Neural crest cell (in vitro differentiated cells): ENCODE data around the gene LMAN2. TPM values are rescaled to one million over a fixed set of nuclear protein-coding genes. Genes with fewer than 3 reads are reported as not detected.
A peak's percentile ranks its signal among the peaks of the same experiment; 100 is the strongest.

Experiments
- DNase-seq: peaks from one replicate; pipeline ENCODE4 v3.0.0; 2021; ENCODE audit warnings: low read depth, mixed read lengths, low spot score
- H3K27ac Mint-ChIP-seq: one replicate; pipeline ENCODE4 v1.8.0; 2021; ENCODE audit warnings: mild to moderate bottlenecking, mixed read lengths; ENCODE audit not compliant: unreplicated experiment
- H3K27me3 Mint-ChIP-seq: 2 replicates; pipeline ENCODE4 v1.8.0; 2021; ENCODE audit warnings: low read depth, mild to moderate bottlenecking, mixed read lengths
- H3K36me3 Mint-ChIP-seq: 2 replicates; pipeline ENCODE4 v1.8.0; 2021; ENCODE audit warnings: low read depth, mild to moderate bottlenecking, mixed read lengths
- H3K4me1 Mint-ChIP-seq: 2 replicates; pipeline ENCODE4 v1.8.0; 2021; ENCODE audit warnings: mixed read lengths
- H3K4me3 Mint-ChIP-seq: one replicate; pipeline ENCODE4 v1.8.0; 2021; ENCODE audit warnings: mild to moderate bottlenecking, mixed read lengths
- H3K9me3 Mint-ChIP-seq: 2 replicates; pipeline ENCODE4 v1.8.0; 2021; ENCODE audit warnings: mixed read lengths
- total RNA-seq: library from RNA; stranded (reverse); gene quantifications from 2 replicates; pipeline ENCODE4 v1.2.1, GENCODE V29; 2021
- TF ChIP-seq, protein P1 (sequence below): fragments of 200-600 bp; sonication (generic); conservative IDR thresholded peaks from 2 replicates; pipeline ENCODE4 v1.5.0; 2021; ENCODE audit warnings: antibody characterized with exemption, mild to moderate bottlenecking

The LMAN2 gene
- total RNA-seq, 1 donor from 2014 or later = 80.5 TPM

GRCh38 chr5:177372034-177372896 lies 20.8 kb upstream of the LMAN2 start:
- no peak for DNase-seq
- H3K4me3 Mint-ChIP-seq = no peak overlapping the region
- H3K27me3 Mint-ChIP-seq = peaks cover 9% of the 10 kb centered on the region
- H3K9me3 Mint-ChIP-seq = no peaks in the 10 kb centered on the region
- TF ChIP-seq, protein P1, sequence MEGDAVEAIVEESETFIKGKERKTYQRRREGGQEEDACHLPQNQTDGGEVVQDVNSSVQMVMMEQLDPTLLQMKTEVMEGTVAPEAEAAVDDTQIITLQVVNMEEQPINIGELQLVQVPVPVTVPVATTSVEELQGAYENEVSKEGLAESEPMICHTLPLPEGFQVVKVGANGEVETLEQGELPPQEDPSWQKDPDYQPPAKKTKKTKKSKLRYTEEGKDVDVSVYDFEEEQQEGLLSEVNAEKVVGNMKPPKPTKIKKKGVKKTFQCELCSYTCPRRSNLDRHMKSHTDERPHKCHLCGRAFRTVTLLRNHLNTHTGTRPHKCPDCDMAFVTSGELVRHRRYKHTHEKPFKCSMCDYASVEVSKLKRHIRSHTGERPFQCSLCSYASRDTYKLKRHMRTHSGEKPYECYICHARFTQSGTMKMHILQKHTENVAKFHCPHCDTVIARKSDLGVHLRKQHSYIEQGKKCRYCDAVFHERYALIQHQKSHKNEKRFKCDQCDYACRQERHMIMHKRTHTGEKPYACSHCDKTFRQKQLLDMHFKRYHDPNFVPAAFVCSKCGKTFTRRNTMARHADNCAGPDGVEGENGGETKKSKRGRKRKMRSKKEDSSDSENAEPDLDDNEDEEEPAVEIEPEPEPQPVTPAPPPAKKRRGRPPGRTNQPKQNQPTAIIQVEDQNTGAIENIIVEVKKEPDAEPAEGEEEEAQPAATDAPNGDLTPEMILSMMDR = no peak
- H3K4me1 Mint-ChIP-seq = peaks cover 16% of the 10 kb centered on the region
- H3K36me3 Mint-ChIP-seq = no peaks in the 10 kb centered on the region
- H3K27ac Mint-ChIP-seq = no peak overlapping the region

- H3K4me1 Mint-ChIP-seq = peaks cover 24% of the 10 kb centered on the region
- TF ChIP-seq, protein P1 = no peak
- peak overlapping the region; percentile 76 for H3K4me3 Mint-ChIP-seq
- no peaks in the 10 kb centered on the region for H3K9me3 Mint-ChIP-seq
- H3K27me3 Mint-ChIP-seq = peaks cover 12% of the 10 kb centered on the region
- no peak for DNase-seq
- no peaks in the 10 kb centered on the region for H3K36me3 Mint-ChIP-seq
- no peak overlapping the region for H3K27ac Mint-ChIP-seq
Measured at GRCh38 chr5:177371120-177372033, 19.9 kb upstream of the LMAN2 start.

- DNase-seq = peak; percentile 87
- Mint-ChIP-seq H3K36me3 (no peaks in the 10 kb centered on the region), H3K4me1 (peaks cover 26% of the 10 kb centered on the region), H3K27me3 (peaks cover 12% of the 10 kb centered on the region), H3K4me3 (peak overlapping the region; percentile 78), H3K9me3 (no peaks in the 10 kb centered on the region), H3K27ac (no peak overlapping the region)
- TF ChIP-seq, protein P1 = peak; percentile 66
Measured at GRCh38 chr5:177370488-177371119, 19.1 kb upstream of the LMAN2 start.

DNA sequence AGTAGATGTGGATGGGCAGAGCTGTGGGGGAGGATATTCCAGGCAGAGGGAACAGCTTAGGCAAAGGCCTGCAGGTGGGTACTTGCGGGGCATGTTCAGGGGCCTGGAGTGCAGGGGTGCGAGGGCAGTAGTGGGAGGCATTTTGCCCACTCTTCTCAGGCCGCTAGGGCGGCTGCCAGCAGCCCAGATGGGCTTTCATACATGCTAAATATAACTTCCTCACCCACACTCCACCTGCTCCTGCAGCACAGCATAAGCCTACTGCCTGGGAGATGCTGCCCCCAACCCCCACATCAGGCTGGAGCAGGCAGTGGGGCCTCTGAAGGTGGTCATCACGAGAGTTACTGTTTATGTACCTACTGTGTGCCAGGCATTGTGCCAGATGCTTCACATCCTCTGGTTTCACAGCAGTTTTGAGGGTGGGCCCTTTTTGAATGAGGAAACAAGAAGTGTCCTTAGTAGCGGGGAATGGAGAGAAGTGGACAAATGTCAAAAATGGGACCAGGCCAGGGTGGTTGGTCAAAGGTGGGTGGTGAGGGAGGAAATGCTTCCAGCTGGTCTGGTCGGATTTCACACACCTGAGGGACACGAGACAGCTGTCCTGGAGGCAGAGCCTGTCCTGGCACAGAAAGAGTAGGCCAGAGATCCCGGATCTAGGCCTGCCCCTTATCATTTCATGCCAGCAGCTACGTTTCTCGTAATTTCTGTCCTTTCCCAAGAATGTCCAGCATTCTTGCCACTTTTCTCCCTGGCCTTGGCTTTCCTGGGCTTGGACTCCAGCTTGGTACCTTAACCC lies 18.4 kb upstream of the LMAN2 start:
- TF ChIP-seq, protein P1 = no peak
- peaks cover 26% of the 10 kb centered on the region for H3K4me1 Mint-ChIP-seq
- no peak for DNase-seq
- no peaks in the 10 kb centered on the region for H3K36me3 Mint-ChIP-seq
- H3K27ac Mint-ChIP-seq = no peak overlapping the region
- peak overlapping the region; percentile 71 for H3K4me3 Mint-ChIP-seq
- H3K27me3 Mint-ChIP-seq = peaks cover 12% of the 10 kb centered on the region
- no peaks in the 10 kb centered on the region for H3K9me3 Mint-ChIP-seq
